ENCODE data around the gene FAM47E. TPM values are rescaled to one million over a fixed set of nuclear protein-coding genes. Genes with fewer than 3 reads are reported as not detected.

Gene FAM47E
- total RNA-seq = 10 to 100 TPM; 12.3 to 15.1 TPM

GRCh38 chr4:76251441-76252270 is at the start of gene FAM47E:
FAM47E (plus strand) TSS chr4:76251721; CDS start chr4:76251747, 26 bp downstream.
- Histone ChIP-seq H3K27ac (peak within 1 kb of the TSS; percentile 48 to 58), H3K4me3 (peak within 1 kb of the TSS; percentile 57 to 66), H3K4me1 (replicated peaks) (no peaks in the 10 kb centered on the region), H3K27me3 (replicated peaks; ENCODE audit: insufficient read depth) (no peaks in the 10 kb centered on the region), H3K9me3 (no peaks in the 10 kb centered on the region), H3K36me3 (no peaks in the 10 kb centered on the region)
- intact Hi-C loops (cut with DNase I) = loop anchor here (2.0 to 10.0 kb wide), 4 partner anchors 39 to 163 kb away; partner anchors contain the start of genes SCARB2 and STBD1
- TF ChIP-seq POLR2AphosphoS5 (IDR thresholded peaks at IDR 0.05) (no peak), CTCF (IDR thresholded peaks at IDR 0.05) (peak in 3 of 4 experiments; percentile 32 to 62 (median 34)), POLR2A (IDR thresholded peaks at IDR 0.05) (peak; percentile 37)
- DNase-seq (ENCODE audit: low spot score) = peak; percentile 72
- WGBS = 8% methylated on average over 68 of the region's 68 CpGs

GRCh38 chr4:76203541-76203940 is 48.0 kb upstream of the FAM47E start:
- no peak for DNase-seq (ENCODE audit: low spot score)
- H3K4me1 ChIP-seq (replicated peaks) = peaks cover 30% of the 10 kb centered on the region
- 81% methylated on average over 4 of the region's 4 CpGs for WGBS
- no peak for TF ChIP-seq POLR2A (IDR thresholded peaks at IDR 0.05)
- TF ChIP-seq CTCF (IDR thresholded peaks at IDR 0.05) = no peak
- no peak for TF ChIP-seq POLR2AphosphoS5 (IDR thresholded peaks at IDR 0.05)
- peak overlapping the region; percentile 11 to 21 for H3K27ac ChIP-seq
- H3K27me3 ChIP-seq (replicated peaks; ENCODE audit: insufficient read depth) = no peaks in the 10 kb centered on the region
- H3K4me3 ChIP-seq = no peak overlapping the region
- intact Hi-C loops (cut with DNase I) = no loop called here
- H3K36me3 ChIP-seq = no peaks in the 10 kb centered on the region
- H3K9me3 ChIP-seq = no peaks in the 10 kb centered on the region

- WGBS = 100% methylated on average over 1 of the region's 1 CpG
- no peak for TF ChIP-seq POLR2A (IDR thresholded peaks at IDR 0.05)
- TF ChIP-seq POLR2AphosphoS5 (IDR thresholded peaks at IDR 0.05) = no peak
- no peak for TF ChIP-seq CTCF (IDR thresholded peaks at IDR 0.05)
- H3K4me1 ChIP-seq (replicated peaks) = peaks cover 21% of the 10 kb centered on the region
- no peak overlapping the region for H3K4me3 ChIP-seq
- no peak overlapping the region for H3K27ac ChIP-seq
- H3K27me3 ChIP-seq (replicated peaks; ENCODE audit: insufficient read depth) = no peaks in the 10 kb centered on the region
- DNase-seq (ENCODE audit: low spot score) = no peak
- intact Hi-C loops (cut with DNase I) = no loop called here
- no peaks in the 10 kb centered on the region for H3K9me3 ChIP-seq
- no peaks in the 10 kb centered on the region for H3K36me3 ChIP-seq
Measured at GRCh38 chr4:76204936-76205335, 46.6 kb upstream of the FAM47E start.

GRCh38 chr4:76205476-76205875 is 46.0 kb upstream of the FAM47E start:
- no peak overlapping the region for H3K4me3 ChIP-seq
- H3K27ac ChIP-seq = peak overlapping the region in 1 of 2 donors; percentile 21
- TF ChIP-seq POLR2AphosphoS5 (IDR thresholded peaks at IDR 0.05) (no peak), POLR2A (IDR thresholded peaks at IDR 0.05) (no peak), CTCF (IDR thresholded peaks at IDR 0.05) (no peak)
- no peaks in the 10 kb centered on the region for H3K27me3 ChIP-seq (replicated peaks; ENCODE audit: insufficient read depth)
- no peaks in the 10 kb centered on the region for H3K9me3 ChIP-seq
- peaks cover 24% of the 10 kb centered on the region for H3K4me1 ChIP-seq (replicated peaks)
- no peak for DNase-seq (ENCODE audit: low spot score)
- intact Hi-C loops (cut with DNase I) = no loop called here
- no peaks in the 10 kb centered on the region for H3K36me3 ChIP-seq

Data from prostate gland (tissue), 2 donors.